Mucosa of descending colon (tissue), 3 donors: ENCODE data around the gene SLC2A9. TPM values are rescaled to one million over a fixed set of nuclear protein-coding genes. Genes with fewer than 3 reads are reported as not detected.

Source experiments
- ATAC-seq: fragments of 200-7000 bp; cut with Tn5 transposase; one replicate; pipeline ENCODE4 v1.9.1; 2020; ENCODE audit warnings: mild to moderate bottlenecking, moderate library complexity
- DNase-seq, 3 donors: peaks; one replicate each; pipeline ENCODE4 v3.0.0-alpha.2; 2020
- H3K36me3 ChIP-seq: fragments of 200-600 bp; one replicate; pipeline ENCODE4 v1.8.0; 2021; ENCODE audit warnings: low read depth, mild to moderate bottlenecking
- H3K4me1 ChIP-seq: fragments of 200-600 bp; one replicate; pipeline ENCODE4 v1.8.0; 2021; ENCODE audit warnings: low read depth, mild to moderate bottlenecking
- H3K4me3 ChIP-seq: fragments of 200-600 bp; one replicate; pipeline ENCODE4 v1.8.0; 2021; ENCODE audit warnings: mild to moderate bottlenecking
- H3K9me3 ChIP-seq: fragments of 200-600 bp; one replicate; pipeline ENCODE4 v1.8.0; 2021; ENCODE audit warnings: mild to moderate bottlenecking
- CTCF ChIP-seq: fragments of 200-600 bp; IDR thresholded peaks from one replicate; pipeline ENCODE4 v1.8.0; 2022; ENCODE audit warnings: antibody characterized with exemption, mild to moderate bottlenecking
- intact Hi-C, 2 donors: fragments of 100-400 bp; cut with DNase I in 1 of 2; cut with micrococcal nuclease in 1 of 2; formaldehyde crosslinking; loops; one replicate each; pipeline versions ENCODE4 v1.11.0 to v1.11.1; 2022; cut with DNase I, micrococcal nuclease
- total RNA-seq, 3 donors: library from RNA; stranded (reverse); fragmentation: NEBNext Ultra II Directional in 2 of 3; extraction: Animal tissue kit (Norgen Biotek cat#: 25700) in 2 of 3; gene quantifications; one replicate each; pipeline versions ENCODE4 v1.2.1 to v1.2.4, GENCODE V29; 2021 to 2023
- donor health status: DM: no; HTN: no; CAD: no; lungs with moderate emphysema.
- donor health status: DM: no; HTN: no; CAD: no.
- donor health status: DM: no; HTN: yes; CAD: no.

Gene SLC2A9
- total RNA-seq, 3 donors from 2014 or later = 4.8 to 8.9 (median 8.1) TPM

GRCh38 chr4:9866931-9867330, 154.4 kb downstream of the SLC2A9 start:
- no peak overlapping the region for H3K4me3 ChIP-seq
- intact Hi-C loops = no loop called here
- no peak for ATAC-seq
- H3K4me1 ChIP-seq = no peaks in the 10 kb centered on the region
- DNase-seq = no peak
- H3K9me3 ChIP-seq = no peaks in the 10 kb centered on the region
- H3K36me3 ChIP-seq = no peaks in the 10 kb centered on the region
- no peak for TF ChIP-seq CTCF

GRCh38 chr4:9861561-9861960, 159.7 kb downstream of the SLC2A9 start:
- no peak for ATAC-seq
- no peaks in the 10 kb centered on the region for H3K4me1 ChIP-seq
- intact Hi-C loops = no loop called here
- TF ChIP-seq CTCF = no peak
- H3K36me3 ChIP-seq = no peaks in the 10 kb centered on the region
- DNase-seq = no peak
- no peak overlapping the region for H3K4me3 ChIP-seq
- no peaks in the 10 kb centered on the region for H3K9me3 ChIP-seq

GRCh38 chr4:9859810-9860209, 161.5 kb downstream of the SLC2A9 start:
- no peak for DNase-seq
- no peaks in the 10 kb centered on the region for H3K4me1 ChIP-seq
- no peaks in the 10 kb centered on the region for H3K9me3 ChIP-seq
- ATAC-seq = no peak
- H3K36me3 ChIP-seq = no peaks in the 10 kb centered on the region
- TF ChIP-seq CTCF = no peak
- H3K4me3 ChIP-seq = no peak overlapping the region
- intact Hi-C loops = no loop called here

- DNase-seq (no peak), ATAC-seq (no peak)
- intact Hi-C loops = no loop called here
- TF ChIP-seq CTCF = no peak
- no peaks in the 10 kb centered on the region for H3K9me3 ChIP-seq
- H3K4me1 ChIP-seq = no peaks in the 10 kb centered on the region
- no peak overlapping the region for H3K4me3 ChIP-seq
- H3K36me3 ChIP-seq = no peaks in the 10 kb centered on the region
Measured at GRCh38 chr4:9849538-9849920, 171.8 kb downstream of the SLC2A9 start.

GRCh38 chr4:9847968-9848748, 173.1 kb downstream of the SLC2A9 start:
- ATAC-seq (no peak), DNase-seq (no peak)
- no peak overlapping the region for H3K4me3 ChIP-seq
- H3K4me1 ChIP-seq = no peaks in the 10 kb centered on the region
- TF ChIP-seq CTCF = no peak
- intact Hi-C loops = no loop called here
- no peaks in the 10 kb centered on the region for H3K9me3 ChIP-seq
- H3K36me3 ChIP-seq = no peaks in the 10 kb centered on the region
